Ascending aorta (tissue), 2 donors: Measurements from ENCODE around the gene KCNB1. TPM values are rescaled to one million over a fixed set of nuclear protein-coding genes. Genes with fewer than 3 reads are reported as not detected.

ENCODE experiments used
- DNase-seq, 2 donors: peaks; one replicate each; pipeline ENCODE4 v3.0.0-alpha.2; 2019; ENCODE audit warnings: low spot score in 2 of 2
- H3K27ac ChIP-seq, 2 donors: fragments of 200-600 bp; sonication (generic); one replicate each; pipeline ENCODE4 v1.5.1; 2016 to 2017; ENCODE audit warnings: mild to moderate bottlenecking in 1 of 2
- H3K27me3 ChIP-seq: fragments of 200-600 bp; sonication (generic); one replicate; pipeline ENCODE4 v1.5.1; 2017
- H3K36me3 ChIP-seq, 2 donors: fragments of 200-600 bp; sonication (generic); one replicate each; pipeline ENCODE4 v1.5.1; 2016
- H3K4me1 ChIP-seq, 2 donors: fragments of 200-600 bp; sonication (generic); one replicate each; pipeline ENCODE4 v1.5.1; 2016 to 2017; ENCODE audit warnings: mild to moderate bottlenecking in 1 of 2
- H3K4me3 ChIP-seq, 2 donors: fragments of 200-600 bp; sonication (generic); one replicate each; pipeline ENCODE4 v1.5.1; 2016 to 2017; ENCODE audit warnings: mild to moderate bottlenecking in 1 of 2
- H3K9me3 ChIP-seq, 2 donors: fragments of 200-600 bp; sonication (generic); one replicate each; pipeline ENCODE4 v1.5.1; 2016
- CTCF ChIP-seq, 3 experiments: fragments of 200-600 bp in 2 of 3; fragments of 450-650 bp in 1 of 3; sonication (generic) in 2 of 3; IDR thresholded peaks; one replicate each; pipeline ENCODE4 v1.5.1; 2016 to 2019; ENCODE audit warnings: antibody characterized with exemption in 3 of 3, mild to moderate bottlenecking in 1 of 3, moderate library complexity in 1 of 3
- intact Hi-C: fragments of 100-400 bp; cut with DNase I; formaldehyde crosslinking; loops from one replicate; pipeline ENCODE4 v1.15.1; 2023
- total RNA-seq: library from RNA; depleted of rRNA; stranded (reverse); fragments of >200 nt; gene quantifications from one replicate; pipeline ENCODE4 v1.1.0, GENCODE V29; 2016

KCNB1 gene
- total RNA-seq, 1 donor from 2014 or later = not detected

- no peak for TF ChIP-seq CTCF (IDR thresholded peaks at IDR 0.05)
- Histone ChIP-seq H3K4me3 (no peak overlapping the region), H3K4me1 (no peaks in the 10 kb centered on the region), H3K27me3 (no peaks in the 10 kb centered on the region), H3K36me3 (no peaks in the 10 kb centered on the region), H3K9me3 (no peaks in the 10 kb centered on the region), H3K27ac (no peak overlapping the region)
- intact Hi-C loops = no loop called here
- DNase-seq = no peak
These were observed 11.1 kb downstream of the KCNB1 start for GRCh38 chr20:49471397-49471796.

GRCh38 chr20:49470922-49471321, 11.5 kb downstream of the KCNB1 start:
- H3K4me1 ChIP-seq = no peaks in the 10 kb centered on the region
- no peak overlapping the region for H3K4me3 ChIP-seq
- no peaks in the 10 kb centered on the region for H3K27me3 ChIP-seq
- intact Hi-C loops = no loop called here
- no peak for DNase-seq
- no peaks in the 10 kb centered on the region for H3K9me3 ChIP-seq
- TF ChIP-seq CTCF (IDR thresholded peaks at IDR 0.05) = no peak
- H3K27ac ChIP-seq = no peak overlapping the region
- no peaks in the 10 kb centered on the region for H3K36me3 ChIP-seq

GRCh38 chr20:49469060-49469459, 13.4 kb downstream of the KCNB1 start:
- no peak overlapping the region for H3K27ac ChIP-seq
- H3K9me3 ChIP-seq = no peaks in the 10 kb centered on the region
- H3K36me3 ChIP-seq = no peaks in the 10 kb centered on the region
- DNase-seq = no peak
- no peaks in the 10 kb centered on the region for H3K27me3 ChIP-seq
- intact Hi-C loops = no loop called here
- H3K4me3 ChIP-seq = no peak overlapping the region
- no peak for TF ChIP-seq CTCF (IDR thresholded peaks at IDR 0.05)
- no peaks in the 10 kb centered on the region for H3K4me1 ChIP-seq

- H3K4me1 ChIP-seq = no peaks in the 10 kb centered on the region
- no peak for TF ChIP-seq CTCF (IDR thresholded peaks at IDR 0.05)
- H3K4me3 ChIP-seq = no peak overlapping the region
- no peaks in the 10 kb centered on the region for H3K9me3 ChIP-seq
- no peaks in the 10 kb centered on the region for H3K27me3 ChIP-seq
- intact Hi-C loops = no loop called here
- no peak for DNase-seq
- H3K36me3 ChIP-seq = no peaks in the 10 kb centered on the region
- no peak overlapping the region for H3K27ac ChIP-seq
These were observed 14.1 kb downstream of the KCNB1 start for GRCh38 chr20:49468412-49468811.

GRCh38 chr20:49466114-49466912, 16.2 kb downstream of the KCNB1 start:
- Histone ChIP-seq H3K27ac (no peak overlapping the region), H3K4me1 (no peaks in the 10 kb centered on the region), H3K9me3 (no peaks in the 10 kb centered on the region), H3K27me3 (no peaks in the 10 kb centered on the region), H3K36me3 (no peaks in the 10 kb centered on the region), H3K4me3 (no peak overlapping the region)
- TF ChIP-seq CTCF (IDR thresholded peaks at IDR 0.05) = no peak
- no peak for DNase-seq
- intact Hi-C loops = no loop called here
